SK-N-SH treated with all-trans-retinoic acid at 6 μM for 48 hours (cell line): ENCODE data around the gene RPS19.

Experiments
- ARNTL ChIP-seq: fragments of 450-650 bp; formaldehyde crosslinking; IDR thresholded peaks from 2 replicates; pipeline ENCODE4 v1.5.0; 2020; ENCODE audit warnings: low read depth, mild to moderate bottlenecking, moderate library complexity, borderline replicate concordance
- CREB5 ChIP-seq: fragments of 250-450 bp; sonication (Bioruptor Pico); IDR thresholded peaks from 2 replicates; pipeline ENCODE4 v1.5.1; 2020; ENCODE audit warnings: low read depth, mild to moderate bottlenecking, moderate library complexity
- CSDC2 ChIP-seq: fragments of 250-450 bp; sonication (Bioruptor Pico); IDR thresholded peaks from 2 replicates; pipeline ENCODE4 v1.5.0; 2020; ENCODE audit warnings: mild to moderate bottlenecking, moderate library complexity
- CSRNP3 ChIP-seq: fragments of 250-450 bp; sonication (Bioruptor Pico); IDR thresholded peaks from 2 replicates; pipeline ENCODE4 v1.5.1; 2021; ENCODE audit warnings: mild to moderate bottlenecking, moderate library complexity
- ESRRG ChIP-seq: fragments of 250-450 bp; sonication (Bioruptor Pico); IDR thresholded peaks from 2 replicates; pipeline ENCODE4 v1.6.1; 2021; ENCODE audit warnings: mild to moderate bottlenecking
- PATZ1 ChIP-seq: fragments of 250-450 bp; sonication (Bioruptor Pico); IDR thresholded peaks from 2 replicates; pipeline ENCODE4 v1.8.0; 2020; ENCODE audit warnings: mild to moderate bottlenecking, moderate library complexity, borderline replicate concordance
- ZC3H10 ChIP-seq: fragments of 250-450 bp; sonication (Bioruptor Pico); IDR thresholded peaks from 2 replicates; pipeline ENCODE4 v1.5.1; 2021; ENCODE audit warnings: mild to moderate bottlenecking, moderate library complexity
- ZFP3 ChIP-seq: fragments of 250-450 bp; sonication (Bioruptor Pico); IDR thresholded peaks from 2 replicates; pipeline ENCODE4 v1.5.0; 2020; ENCODE audit warnings: mild to moderate bottlenecking, moderate library complexity
- ZNF70 ChIP-seq: fragments of 450-650 bp; formaldehyde crosslinking; IDR thresholded peaks from 2 replicates; pipeline ENCODE4 v1.5.0; 2020; ENCODE audit warnings: mild to moderate bottlenecking, moderate library complexity
- ZNF8 ChIP-seq: fragments of 450-650 bp; formaldehyde crosslinking; IDR thresholded peaks from 2 replicates; pipeline ENCODE4 v1.5.0; 2020; ENCODE audit warnings: mild to moderate bottlenecking, moderate library complexity

GRCh38 chr19:41850381-41850780 lies 9.7 kb upstream of the RPS19 start:
- TF ChIP-seq ZFP3 (CRISPR knock-in tag): no peak
- no peak for TF ChIP-seq ESRRG
- TF ChIP-seq CREB5 (CRISPR knock-in tag): no peak
- TF ChIP-seq PATZ1 (CRISPR knock-in tag): no peak
- no peak for TF ChIP-seq ARNTL (CRISPR knock-in tag)
- no peak for TF ChIP-seq ZNF70 (CRISPR knock-in tag)
- TF ChIP-seq CSRNP3 (CRISPR knock-in tag): no peak
- no peak for TF ChIP-seq CSDC2 (CRISPR knock-in tag)
- TF ChIP-seq ZC3H10 (CRISPR knock-in tag): no peak
- TF ChIP-seq ZNF8: no peak
